Measurements from ENCODE around the gene DNAAF2. TPM values are rescaled to one million over a fixed set of nuclear protein-coding genes. Genes with fewer than 3 reads are reported as not detected.

Gene DNAAF2
- total and polyA plus RNA-seq, 4 donors = 4.2 to 8.2 (median 5.3) TPM

GRCh38 chr14:49623941-49624839 is 10.9 kb downstream of the DNAAF2 start:
- Histone ChIP-seq H3K4me1 (ENCODE audit: control insufficient read depth in 4 of 4, insufficient read depth in 4 of 4, low read length in 3 of 4) (peaks cover 2 to 39% (median 19%) of the 10 kb centered on the region in 4 donors), H3K4me3 (ENCODE audit: low read depth in 1 of 3, low read length in 3 of 3) (peak overlapping the region in 1 of 3 donors; percentile 28), H3K9ac (ENCODE audit: low read depth in 1 of 2, low read length in 2 of 2) (peak overlapping the region in 1 of 2 donors; percentile 69), H3K27ac (ENCODE audit: low read depth in 1 of 2, low read length in 2 of 2) (peak overlapping the region; percentile 17 to 93), H3K36me3 (ENCODE audit: control insufficient read depth in 4 of 4, insufficient read depth in 3 of 4, low read depth in 1 of 4, low read length in 3 of 4) (peaks cover 0 to 2% (median 0%) of the 10 kb centered on the region in 4 donors), H3K9me3 (ENCODE audit: control insufficient read depth in 4 of 4, low read length in 3 of 4) (no peaks in the 10 kb centered on the region), H3K27me3 (ENCODE audit: control insufficient read depth in 4 of 4, insufficient read depth in 4 of 4, low read length in 3 of 4) (no peaks in the 10 kb centered on the region)
- 39% methylated on average over 6 of the region's 6 CpGs for WGBS
- no peak for DNase-seq (ENCODE audit: low spot score)
- TF ChIP-seq RAD21 (IDR thresholded peaks at IDR 0.05) (no peak), ZBTB33 (IDR thresholded peaks at IDR 0.05) (no peak), SP1 (IDR thresholded peaks at IDR 0.05) (peak; percentile 15), GABPA (IDR thresholded peaks at IDR 0.05 in 1 of 2, conservative IDR thresholded peaks at IDR 0.05 in 1 of 2) (no peak), FOXA2 (IDR thresholded peaks at IDR 0.05) (no peak), HNF4A (conservative IDR thresholded peaks at IDR 0.05) (peak; percentile 28 to 50), RXRA (IDR thresholded peaks at IDR 0.05) (no peak)
- TF ChIP-seq, protein P1, sequence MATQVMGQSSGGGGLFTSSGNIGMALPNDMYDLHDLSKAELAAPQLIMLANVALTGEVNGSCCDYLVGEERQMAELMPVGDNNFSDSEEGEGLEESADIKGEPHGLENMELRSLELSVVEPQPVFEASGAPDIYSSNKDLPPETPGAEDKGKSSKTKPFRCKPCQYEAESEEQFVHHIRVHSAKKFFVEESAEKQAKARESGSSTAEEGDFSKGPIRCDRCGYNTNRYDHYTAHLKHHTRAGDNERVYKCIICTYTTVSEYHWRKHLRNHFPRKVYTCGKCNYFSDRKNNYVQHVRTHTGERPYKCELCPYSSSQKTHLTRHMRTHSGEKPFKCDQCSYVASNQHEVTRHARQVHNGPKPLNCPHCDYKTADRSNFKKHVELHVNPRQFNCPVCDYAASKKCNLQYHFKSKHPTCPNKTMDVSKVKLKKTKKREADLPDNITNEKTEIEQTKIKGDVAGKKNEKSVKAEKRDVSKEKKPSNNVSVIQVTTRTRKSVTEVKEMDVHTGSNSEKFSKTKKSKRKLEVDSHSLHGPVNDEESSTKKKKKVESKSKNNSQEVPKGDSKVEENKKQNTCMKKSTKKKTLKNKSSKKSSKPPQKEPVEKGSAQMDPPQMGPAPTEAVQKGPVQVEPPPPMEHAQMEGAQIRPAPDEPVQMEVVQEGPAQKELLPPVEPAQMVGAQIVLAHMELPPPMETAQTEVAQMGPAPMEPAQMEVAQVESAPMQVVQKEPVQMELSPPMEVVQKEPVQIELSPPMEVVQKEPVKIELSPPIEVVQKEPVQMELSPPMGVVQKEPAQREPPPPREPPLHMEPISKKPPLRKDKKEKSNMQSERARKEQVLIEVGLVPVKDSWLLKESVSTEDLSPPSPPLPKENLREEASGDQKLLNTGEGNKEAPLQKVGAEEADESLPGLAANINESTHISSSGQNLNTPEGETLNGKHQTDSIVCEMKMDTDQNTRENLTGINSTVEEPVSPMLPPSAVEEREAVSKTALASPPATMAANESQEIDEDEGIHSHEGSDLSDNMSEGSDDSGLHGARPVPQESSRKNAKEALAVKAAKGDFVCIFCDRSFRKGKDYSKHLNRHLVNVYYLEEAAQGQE (IDR thresholded peaks at IDR 0.05) = no peak
- TF ChIP-seq, protein P2, sequence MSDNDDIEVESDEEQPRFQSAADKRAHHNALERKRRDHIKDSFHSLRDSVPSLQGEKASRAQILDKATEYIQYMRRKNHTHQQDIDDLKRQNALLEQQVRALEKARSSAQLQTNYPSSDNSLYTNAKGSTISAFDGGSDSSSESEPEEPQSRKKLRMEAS (IDR thresholded peaks at IDR 0.05) = no peak

- Histone ChIP-seq H3K36me3 (ENCODE audit: control insufficient read depth in 4 of 4, insufficient read depth in 3 of 4, low read depth in 1 of 4, low read length in 3 of 4) (peaks cover 0 to 5% (median 1%) of the 10 kb centered on the region in 4 donors), H3K9ac (ENCODE audit: low read depth in 1 of 2, low read length in 2 of 2) (peak overlapping the region; percentile 58 to 69), H3K4me1 (ENCODE audit: control insufficient read depth in 4 of 4, insufficient read depth in 4 of 4, low read length in 3 of 4) (peaks cover 2 to 39% (median 21%) of the 10 kb centered on the region in 4 donors), H3K27me3 (ENCODE audit: control insufficient read depth in 4 of 4, insufficient read depth in 4 of 4, low read length in 3 of 4) (no peaks in the 10 kb centered on the region), H3K4me3 (ENCODE audit: low read depth in 1 of 3, low read length in 3 of 3) (peak overlapping the region in 2 of 3 donors; percentile 6 to 28), H3K9me3 (ENCODE audit: control insufficient read depth in 4 of 4, low read length in 3 of 4) (no peaks in the 10 kb centered on the region), H3K27ac (ENCODE audit: low read depth in 1 of 2, low read length in 2 of 2) (peak overlapping the region; percentile 17 to 93)
- WGBS = 17% methylated on average over 3 of the region's 3 CpGs
- TF ChIP-seq RAD21 (IDR thresholded peaks at IDR 0.05) (no peak), HNF4G (IDR thresholded peaks at IDR 0.05) (no peak), TAF1 (conservative IDR thresholded peaks at IDR 0.05) (no peak), HNF4A (conservative IDR thresholded peaks at IDR 0.05) (no peak), JUND (IDR thresholded peaks at IDR 0.05) (no peak)
- TF ChIP-seq, protein P3, sequence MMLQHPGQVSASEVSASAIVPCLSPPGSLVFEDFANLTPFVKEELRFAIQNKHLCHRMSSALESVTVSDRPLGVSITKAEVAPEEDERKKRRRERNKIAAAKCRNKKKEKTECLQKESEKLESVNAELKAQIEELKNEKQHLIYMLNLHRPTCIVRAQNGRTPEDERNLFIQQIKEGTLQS (IDR thresholded peaks at IDR 0.05) = no peak
- DNase-seq (ENCODE audit: low spot score) = no peak
These were observed 11.7 kb downstream of the DNAAF2 start for GRCh38 chr14:49623387-49623786.

Data from liver (tissue), 9 donors.